HG03469 (cell line): ENCODE data around the gene RIN1.
"Not testable (repeated sequence)": the region's sequence is repeated elsewhere in the genome, so short reads cannot be mapped to it uniquely, and the experiment has no call there.

ENCODE experiments used
- ATAC-seq: cut with Tn5 transposase; IDR thresholded peaks from one replicate; pipeline ENCODE4 v1.9.1; 2021; ENCODE audit warnings: mild to moderate bottlenecking, moderate library complexity, moderate number of reproducible peaks; ENCODE audit not compliant: unreplicated experiment

Gene RIN1, protein sequence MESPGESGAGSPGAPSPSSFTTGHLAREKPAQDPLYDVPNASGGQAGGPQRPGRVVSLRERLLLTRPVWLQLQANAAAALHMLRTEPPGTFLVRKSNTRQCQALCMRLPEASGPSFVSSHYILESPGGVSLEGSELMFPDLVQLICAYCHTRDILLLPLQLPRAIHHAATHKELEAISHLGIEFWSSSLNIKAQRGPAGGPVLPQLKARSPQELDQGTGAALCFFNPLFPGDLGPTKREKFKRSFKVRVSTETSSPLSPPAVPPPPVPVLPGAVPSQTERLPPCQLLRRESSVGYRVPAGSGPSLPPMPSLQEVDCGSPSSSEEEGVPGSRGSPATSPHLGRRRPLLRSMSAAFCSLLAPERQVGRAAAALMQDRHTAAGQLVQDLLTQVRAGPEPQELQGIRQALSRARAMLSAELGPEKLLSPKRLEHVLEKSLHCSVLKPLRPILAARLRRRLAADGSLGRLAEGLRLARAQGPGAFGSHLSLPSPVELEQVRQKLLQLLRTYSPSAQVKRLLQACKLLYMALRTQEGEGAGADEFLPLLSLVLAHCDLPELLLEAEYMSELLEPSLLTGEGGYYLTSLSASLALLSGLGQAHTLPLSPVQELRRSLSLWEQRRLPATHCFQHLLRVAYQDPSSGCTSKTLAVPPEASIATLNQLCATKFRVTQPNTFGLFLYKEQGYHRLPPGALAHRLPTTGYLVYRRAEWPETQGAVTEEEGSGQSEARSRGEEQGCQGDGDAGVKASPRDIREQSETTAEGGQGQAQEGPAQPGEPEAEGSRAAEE

DNA sequence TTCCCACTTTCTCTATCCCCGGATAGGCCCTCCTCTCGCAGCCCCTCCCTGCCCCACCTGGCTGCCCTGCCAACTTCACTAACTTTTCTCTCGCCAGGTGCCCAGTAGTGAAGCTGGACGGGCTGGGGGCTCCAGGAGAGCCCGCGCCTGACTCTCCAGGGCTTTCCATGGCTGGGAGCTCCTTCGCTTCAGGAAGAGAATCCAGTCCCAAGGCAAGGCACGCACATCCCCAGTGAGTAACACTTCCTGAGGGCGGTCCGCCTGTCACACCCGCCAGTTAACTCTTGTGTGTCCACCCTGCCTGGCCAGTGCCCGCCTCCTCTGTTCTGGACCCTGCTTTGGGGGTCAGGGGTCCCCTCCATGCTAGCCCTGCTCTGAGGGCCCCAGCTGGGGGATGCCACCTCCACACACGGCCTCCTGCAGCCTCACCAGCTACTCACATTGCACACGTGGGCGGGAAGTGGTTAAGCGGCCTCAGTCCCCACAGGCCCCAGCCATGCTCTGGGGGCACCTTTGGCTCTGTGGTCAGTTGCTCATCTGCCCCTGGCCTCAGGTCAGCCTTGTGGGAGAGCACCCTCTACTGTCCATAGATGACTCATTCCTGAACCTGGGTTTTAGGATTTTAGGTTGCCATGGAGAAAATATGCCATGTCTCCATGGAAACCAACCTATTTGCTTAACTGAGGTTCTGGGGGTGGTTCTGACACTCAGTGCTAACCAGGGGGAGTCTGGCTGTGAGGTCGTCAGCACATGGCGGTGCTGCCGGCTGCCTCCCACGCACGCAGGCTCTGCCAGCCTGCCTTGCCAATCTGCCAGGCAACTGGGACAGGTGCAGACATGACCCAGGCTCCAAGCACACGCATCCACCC is at the start of gene RIN1:
Gene RIN1, minus strand, starts transcription at position 201 of the 869 bp plus-strand sequence. Its CDS starts 32 bp downstream, at position 169.
- no peak for ATAC-seq

- ATAC-seq, result not testable (repeated sequence)
Observed at GRCh38 chr11:66384316-66384715, 48.1 kb upstream of the RIN1 start.

GRCh38 chr11:66380264-66380663 is 44.0 kb upstream of the RIN1 start:
- not testable (repeated sequence) for ATAC-seq

DNA sequence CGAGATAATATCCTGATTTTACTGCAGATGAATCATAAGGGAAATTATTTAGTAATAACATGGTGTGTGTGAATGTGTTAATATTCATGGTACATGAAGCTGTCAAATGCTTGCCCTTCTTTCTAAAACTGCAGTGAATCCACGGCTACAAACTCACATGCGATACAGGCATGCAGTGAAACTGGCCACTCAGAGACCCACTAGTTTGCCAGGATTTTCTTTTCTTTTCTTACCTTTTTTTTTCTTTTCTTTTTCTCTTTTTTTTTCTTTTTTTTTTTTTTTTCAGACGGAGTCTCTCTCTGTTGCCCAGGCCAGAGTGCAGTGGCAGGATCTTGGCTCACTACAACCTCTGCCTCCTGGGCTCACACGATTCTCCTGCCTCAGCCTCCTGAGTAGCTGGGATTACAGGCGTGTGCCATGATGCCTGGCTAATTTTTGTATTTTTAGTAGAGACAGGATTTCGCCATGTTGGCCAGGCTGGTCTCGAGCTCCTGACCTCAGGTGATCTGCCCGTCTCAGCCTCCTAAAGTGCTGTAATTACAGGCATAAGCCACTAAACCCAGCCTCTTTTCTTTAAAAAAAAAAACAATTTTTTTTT is 37.6 kb upstream of the RIN1 start:
- not testable (repeated sequence) for ATAC-seq

GRCh38 chr11:66373265-66373664 is 37.0 kb upstream of the RIN1 start:
- no peak for ATAC-seq

DNA sequence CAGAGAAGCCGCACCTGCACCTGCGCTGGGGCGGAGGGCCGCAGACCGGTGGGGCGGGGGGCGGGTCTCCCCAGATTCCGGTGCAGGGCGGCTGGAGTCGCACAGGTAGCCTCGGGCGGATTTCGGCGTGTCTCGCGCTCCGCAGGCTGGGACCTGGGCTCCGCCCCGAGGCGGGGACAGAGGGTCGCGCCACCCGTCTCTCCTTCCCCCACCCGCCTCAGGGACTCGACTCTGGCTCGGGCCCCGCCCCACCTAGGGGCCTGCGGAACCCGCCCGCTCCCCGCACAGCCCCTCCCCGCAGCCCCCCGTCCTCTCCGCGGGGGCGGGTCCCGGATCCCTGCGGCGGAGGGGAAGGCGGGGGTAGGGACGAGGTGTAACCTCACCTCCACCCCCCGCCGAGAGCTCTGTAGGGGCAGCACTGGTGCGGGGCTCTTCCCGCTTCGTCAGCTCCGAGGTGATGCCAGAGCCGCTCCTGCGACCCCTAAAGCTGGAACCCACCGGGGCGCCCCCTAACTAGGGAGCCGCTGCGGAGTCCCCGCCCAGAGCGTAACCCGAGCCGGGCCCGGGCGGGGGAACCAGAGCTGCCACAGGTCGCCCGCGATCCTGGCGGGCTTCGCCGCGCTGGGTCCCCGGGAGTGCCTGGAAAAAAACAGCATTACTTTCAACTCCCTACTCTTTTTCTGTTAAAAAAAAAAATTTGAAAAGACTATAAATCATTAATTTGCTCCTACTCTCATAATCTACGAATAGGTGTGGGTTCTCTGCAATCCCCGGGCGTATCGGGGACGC is 35.6 kb upstream of the RIN1 start, which contains the start of gene SLC29A2:
Gene SLC29A2, minus strand, starts transcription at position 134 of the 789 bp plus-strand sequence. CDS start 169 bp downstream, outside the sequence.
- no peak for ATAC-seq

- ATAC-seq, result no peak
Observed at GRCh38 chr11:66369073-66369894, 33.0 kb upstream of the RIN1 start.

DNA sequence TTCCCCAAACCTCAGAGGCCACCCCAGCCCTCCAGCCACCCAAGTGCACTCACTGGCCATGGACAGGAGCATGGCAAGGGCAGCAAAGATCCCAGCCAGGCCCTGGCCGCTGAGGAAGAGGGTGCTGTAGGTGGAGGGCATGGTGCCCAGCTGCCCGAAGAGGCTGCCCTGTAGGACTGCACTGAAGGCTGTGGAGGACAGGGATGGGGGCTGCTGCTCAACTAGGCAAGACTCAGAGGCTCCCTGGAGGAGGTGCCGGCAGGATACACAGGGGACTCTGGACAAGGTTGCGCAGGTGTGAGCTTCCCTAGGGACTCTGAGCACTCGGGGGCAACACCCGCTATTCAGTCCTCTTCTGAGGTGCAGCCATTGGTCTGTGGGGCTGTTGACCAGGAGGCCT is 32.2 kb upstream of the RIN1 start:
- ATAC-seq, result no peak

DNA sequence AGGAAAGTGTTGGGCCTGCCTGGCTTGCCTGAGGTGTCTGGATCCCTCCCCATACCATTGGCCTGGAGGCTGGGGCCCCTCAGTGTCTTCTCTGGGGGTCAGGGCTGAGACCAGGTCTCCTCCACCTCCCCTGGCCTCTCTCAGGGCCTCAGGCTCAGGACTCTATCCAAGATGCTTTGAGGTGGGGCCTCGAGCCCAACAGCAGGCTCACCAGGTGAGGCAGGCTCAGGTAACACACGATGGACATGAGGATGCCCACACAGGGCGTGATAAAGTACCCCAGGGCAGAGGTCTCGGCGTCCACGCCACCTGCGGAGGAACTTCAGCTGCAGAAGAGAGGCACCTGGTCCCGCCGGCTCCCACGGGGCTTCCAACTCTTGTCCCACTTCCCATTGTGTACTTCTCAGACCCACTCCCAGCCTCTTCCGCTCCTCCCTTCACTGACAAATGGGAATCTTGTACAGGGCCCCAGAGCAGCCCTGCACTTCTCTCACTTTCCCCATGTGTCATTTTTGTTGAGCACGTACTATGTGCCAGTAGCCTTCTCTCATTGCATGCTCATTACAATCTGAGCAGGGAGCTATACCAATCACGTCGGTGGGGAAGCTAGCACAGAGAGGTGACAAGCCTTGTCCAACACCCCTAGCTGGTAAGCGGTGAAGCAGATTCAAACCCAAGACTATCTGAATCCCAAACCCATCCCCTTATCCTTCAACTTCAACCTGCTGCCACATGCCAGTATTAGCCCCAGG is 31.5 kb upstream of the RIN1 start:
- no peak for ATAC-seq

- ATAC-seq, result no peak
Observed at GRCh38 chr11:66366844-66367477, 30.7 kb upstream of the RIN1 start.

DNA sequence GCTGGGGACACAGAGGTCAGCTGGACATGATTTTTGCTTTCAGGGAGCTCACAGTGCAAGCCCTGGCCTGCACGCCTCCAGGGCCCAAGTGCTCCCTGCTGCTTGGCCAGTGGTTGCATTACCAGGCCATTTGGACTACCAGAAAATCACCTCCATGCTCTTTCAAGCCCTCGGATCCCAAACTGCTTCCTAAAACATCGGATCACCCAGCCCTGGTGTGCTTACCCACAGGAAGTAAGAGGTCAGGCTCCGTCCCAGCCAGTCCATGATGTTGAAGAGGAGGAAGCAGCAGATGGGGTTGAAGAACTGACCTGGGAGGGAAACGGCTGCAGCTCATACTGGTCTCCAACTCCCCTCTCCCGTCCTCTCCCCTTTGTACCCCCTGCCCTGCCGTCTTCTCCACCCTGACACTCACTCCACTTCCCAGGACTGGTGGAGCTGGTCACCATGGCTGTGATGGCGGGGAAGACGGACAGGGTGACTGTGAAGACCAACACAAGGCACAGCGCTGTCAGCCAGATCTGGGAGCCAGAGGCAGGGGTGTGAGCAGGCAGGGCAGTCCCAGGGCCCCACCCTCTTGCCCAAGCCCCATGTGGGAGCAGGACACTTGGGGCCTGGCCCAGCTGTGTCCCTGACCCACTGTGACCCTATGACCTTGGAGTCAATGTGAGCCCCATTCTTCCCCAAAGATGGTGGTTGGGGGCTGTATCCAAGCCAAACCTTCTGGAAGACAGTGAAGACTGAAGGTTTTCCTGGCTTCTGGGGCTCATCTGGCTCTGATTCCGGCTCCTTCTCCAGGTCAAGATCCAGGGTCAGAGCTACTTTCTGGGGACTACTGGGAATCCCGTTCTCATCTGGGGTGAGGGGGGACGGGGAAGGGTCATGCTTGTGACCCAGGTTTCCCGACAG is 29.7 kb upstream of the RIN1 start:
- ATAC-seq, result no peak

DNA sequence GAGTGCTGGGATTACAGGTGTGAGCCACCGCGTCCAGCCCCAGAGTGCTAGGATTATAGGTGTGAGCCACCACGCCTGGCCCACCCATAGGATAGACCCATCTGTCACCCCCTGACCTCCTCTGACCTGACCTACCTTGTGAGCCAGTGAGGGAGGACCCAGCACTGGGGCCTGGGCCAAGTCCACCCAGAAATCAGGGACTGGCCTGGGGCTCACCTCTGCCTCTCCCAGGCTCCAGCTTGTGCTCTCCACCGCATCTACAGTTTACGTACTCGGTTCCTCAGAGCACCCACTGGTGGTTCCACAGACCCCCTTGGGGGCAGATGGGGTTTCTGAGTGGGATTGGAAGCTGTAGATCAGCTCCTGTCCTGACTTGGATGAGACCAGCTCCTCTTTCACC is 28.9 kb upstream of the RIN1 start:
- ATAC-seq, result no peak

GRCh38 chr11:66363805-66364535 is 27.7 kb upstream of the RIN1 start:
- ATAC-seq, result no peak

DNA sequence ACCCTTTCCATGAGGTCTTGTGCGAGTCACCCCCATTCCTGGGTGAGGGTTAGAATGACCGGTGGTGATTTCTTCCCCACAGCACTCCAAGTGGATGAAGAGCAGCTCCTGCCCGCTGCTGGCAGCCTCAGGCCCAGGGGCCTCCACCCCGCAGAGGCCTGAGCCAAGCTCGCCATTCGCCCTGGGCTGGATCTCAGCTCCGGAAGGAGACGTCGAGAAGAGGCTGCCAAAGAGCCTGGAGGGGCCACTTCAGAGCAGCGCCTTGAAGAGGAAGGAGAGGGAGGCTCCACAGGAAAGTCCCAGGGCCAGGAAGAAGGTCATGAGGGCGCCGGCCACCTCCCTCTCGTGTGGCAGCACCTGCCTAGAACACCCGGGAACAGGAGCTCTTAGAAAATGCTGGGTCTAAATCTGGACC is 27.0 kb upstream of the RIN1 start:
- ATAC-seq, result no peak

DNA sequence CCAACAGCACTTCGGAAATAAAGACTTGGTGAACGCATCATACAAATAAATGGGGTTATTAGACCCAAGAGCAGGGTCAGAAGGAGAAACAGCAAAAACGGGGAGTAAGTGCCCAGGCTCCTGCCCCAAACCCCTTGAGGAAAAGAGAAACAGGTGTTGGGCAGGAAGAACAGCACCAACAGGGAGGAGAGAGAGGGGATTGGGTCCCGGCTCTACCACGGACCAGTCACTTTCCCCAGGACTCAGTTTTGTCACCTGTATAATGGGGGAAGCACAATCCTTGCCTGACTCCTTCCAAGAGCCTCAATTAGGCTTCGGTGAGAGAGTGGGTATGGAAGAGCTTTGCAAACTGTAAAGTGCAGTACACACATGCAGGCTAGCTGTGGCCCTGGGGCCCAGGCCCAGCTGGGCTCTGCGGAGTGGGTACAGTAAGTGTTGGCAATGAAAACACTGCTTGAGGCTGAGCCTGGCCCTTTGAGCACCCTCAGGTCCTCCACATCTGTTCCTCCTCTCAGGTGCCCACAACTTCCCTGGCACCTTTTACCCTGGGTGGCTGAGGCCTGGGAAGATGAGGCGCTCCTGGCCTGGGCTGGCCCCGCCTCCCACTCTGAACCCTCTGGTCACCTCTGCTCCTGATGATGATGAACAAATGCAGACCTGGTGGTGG is 26.4 kb upstream of the RIN1 start:
- ATAC-seq, result no peak
